HG03025 (cell line): Measurements from ENCODE around the gene TGFBR3L.
"Not testable (repeated sequence)": the region's sequence is repeated elsewhere in the genome, so short reads cannot be mapped to it uniquely, and the experiment has no call there.

ENCODE experiments used
- ATAC-seq: cut with Tn5 transposase; IDR thresholded peaks from one replicate; pipeline ENCODE4 v1.9.1; 2021; ENCODE audit warnings: mild to moderate bottlenecking, moderate library complexity; ENCODE audit not compliant: unreplicated experiment, low FRiP score

The TGFBR3L gene

DNA sequence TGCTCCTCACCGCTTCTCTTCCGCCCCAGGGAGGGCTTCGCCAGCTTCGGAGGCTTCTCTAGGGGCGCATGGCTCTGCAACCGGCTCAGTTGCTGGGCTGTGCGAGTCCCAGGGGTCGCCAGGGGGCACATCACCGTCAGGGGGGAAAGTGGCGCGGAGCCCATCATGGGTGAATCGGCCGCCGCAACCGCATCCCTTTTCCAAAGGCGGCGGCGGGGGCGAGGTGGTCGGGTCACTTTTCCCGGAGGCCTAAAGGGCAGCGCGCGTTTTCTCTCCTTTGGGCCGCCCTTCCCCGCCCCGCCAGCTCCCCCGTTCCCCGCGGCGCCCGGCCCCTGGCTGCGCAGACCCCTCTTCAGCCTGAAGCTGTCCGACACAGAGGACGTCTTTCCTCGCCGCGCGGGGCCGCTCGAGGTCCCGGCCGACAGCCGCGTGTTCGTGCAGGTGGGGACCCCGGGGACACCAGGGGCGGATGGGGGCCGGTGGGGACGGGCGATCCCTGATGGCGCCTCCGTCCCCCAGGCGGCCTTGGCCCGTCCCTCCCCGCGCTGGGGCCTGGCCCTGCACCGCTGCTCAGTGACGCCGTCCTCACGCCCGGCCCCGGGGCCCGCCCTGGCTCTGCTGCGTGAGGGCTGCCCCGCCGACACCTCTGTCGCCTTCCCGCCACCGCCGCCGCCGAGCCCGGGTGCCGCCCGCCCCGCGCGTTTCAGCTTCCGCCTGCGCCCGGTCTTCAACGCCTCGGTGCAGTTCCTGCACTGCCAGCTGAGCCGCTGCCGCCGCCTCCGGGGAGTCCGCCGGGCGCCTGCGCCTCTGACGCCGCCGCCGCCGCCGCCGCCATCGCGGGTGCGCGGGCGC is 1.7 kb downstream of the TGFBR3L start:
- no peak for ATAC-seq

GRCh38 chr19:7916955-7917266 is 2.3 kb downstream of the TGFBR3L start:
- no peak for ATAC-seq

- no peak for ATAC-seq
Observed at GRCh38 chr19:7917267-7918061, 2.8 kb downstream of the TGFBR3L start.

GRCh38 chr19:7918062-7918614 is 3.5 kb downstream of the TGFBR3L start:
- ATAC-seq = not testable (repeated sequence)

GRCh38 chr19:7918615-7919421 is 4.2 kb downstream of the TGFBR3L start:
- ATAC-seq = no peak

GRCh38 chr19:7919610-7920518 is 5.2 kb downstream of the TGFBR3L start, which contains the start of gene SNAPC2:
Gene SNAPC2 (plus strand): TSS chr19:7920338. CDS start chr19:7920367, 29 bp downstream.
- ATAC-seq = peak; percentile 35

GRCh38 chr19:7920519-7921301 is 6.1 kb downstream of the TGFBR3L start:
- peak; percentile 18 for ATAC-seq

- ATAC-seq = no peak
Observed at GRCh38 chr19:7921302-7921966, 6.8 kb downstream of the TGFBR3L start.

DNA sequence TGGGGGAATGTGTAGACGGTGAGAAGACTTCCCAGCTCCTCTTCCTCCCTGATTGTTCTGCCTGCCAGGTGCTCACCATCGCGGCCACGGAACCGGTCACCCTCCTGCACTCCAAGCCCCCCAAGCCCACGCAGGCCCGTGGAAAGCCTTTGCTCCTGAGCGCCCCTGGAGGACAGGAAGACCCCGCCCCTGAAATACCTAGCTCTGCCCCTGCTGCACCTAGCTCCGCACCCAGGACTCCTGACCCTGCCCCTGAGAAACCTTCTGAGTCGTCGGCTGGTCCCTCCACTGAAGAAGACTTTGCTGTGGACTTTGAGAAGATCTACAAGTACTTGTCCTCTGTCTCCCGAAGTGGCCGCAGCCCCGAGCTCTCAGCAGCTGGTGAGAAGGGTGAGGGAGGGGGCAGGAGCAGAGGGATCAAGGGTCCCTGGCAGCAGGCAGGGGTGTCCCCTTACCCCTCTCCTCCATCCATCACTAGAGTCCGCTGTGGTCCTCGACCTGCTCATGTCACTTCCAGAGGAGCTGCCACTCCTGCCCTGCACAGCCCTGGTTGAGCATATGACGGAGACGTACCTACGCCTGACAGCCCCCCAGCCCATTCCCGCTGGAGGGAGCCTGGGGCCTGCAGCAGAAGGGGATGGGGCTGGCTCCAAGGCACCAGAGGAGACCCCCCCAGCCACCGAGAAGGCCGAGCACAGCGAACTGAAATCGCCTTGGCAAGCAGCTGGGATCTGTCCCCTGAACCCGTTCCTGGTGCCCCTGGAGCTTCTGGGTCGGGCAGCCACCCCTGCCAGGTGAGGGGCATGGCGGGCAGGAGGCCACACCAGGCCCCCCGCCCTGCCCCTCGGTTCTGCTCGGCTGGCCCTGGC is 7.6 kb downstream of the TGFBR3L start:
- ATAC-seq = no peak

DNA sequence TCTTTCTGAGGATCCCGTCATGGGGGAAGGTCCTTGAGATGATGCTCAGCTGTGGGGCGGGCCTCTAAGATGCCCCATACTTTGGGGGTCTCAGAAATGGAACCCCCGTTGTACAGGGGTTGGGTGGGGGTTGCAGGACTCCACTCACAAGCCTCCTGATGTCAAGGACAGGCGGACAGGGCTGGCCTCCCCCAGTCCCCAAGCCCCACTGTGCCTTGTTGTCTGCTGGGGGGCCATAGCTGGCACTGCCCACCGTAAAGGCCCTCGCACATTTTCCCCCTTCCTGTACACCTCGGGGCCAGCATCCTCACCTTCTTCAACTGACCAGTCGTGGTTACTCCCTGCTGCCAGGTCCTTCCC is 8.2 kb downstream of the TGFBR3L start:
- ATAC-seq = no peak

- ATAC-seq = no peak
Observed at GRCh38 chr19:7923295-7924191, 8.9 kb downstream of the TGFBR3L start.

- ATAC-seq = no peak
Observed at GRCh38 chr19:7924241-7924640, 9.6 kb downstream of the TGFBR3L start.

- no peak for ATAC-seq
Observed at GRCh38 chr19:7924651-7925170, 10.1 kb downstream of the TGFBR3L start.

- no peak for ATAC-seq
Observed at GRCh38 chr19:7925171-7925851, 10.7 kb downstream of the TGFBR3L start.

- ATAC-seq = no peak
Observed at GRCh38 chr19:7926021-7926726, 11.5 kb downstream of the TGFBR3L start, which contains the start of gene CTXN1. Gene CTXN1 (minus strand): TSS chr19:7926135. CDS start chr19:7925538, 597 bp downstream.
